ENCODE results near the gene NINJ2.

NINJ2 gene

GRCh38 chr12:597926-598568, 65.2 kb downstream of the NINJ2 start:
- TF ChIP-seq TAF1 (IDR thresholded peaks at IDR 0.05; ENCODE audit: low read depth): no peak
- TF ChIP-seq RAD21 (IDR thresholded peaks at IDR 0.05; ENCODE audit: low read depth): peak; percentile 39; the same call in 1 of the 2 replicates
- peak; percentile 46; the same call in 1 of the 2 replicates for TF ChIP-seq TCF12 (IDR thresholded peaks at IDR 0.05; ENCODE audit: low read depth)
- 0 out of 2 replicates have a peak, but pooled peaks have one; percentile 34 for TF ChIP-seq NFIC (IDR thresholded peaks at IDR 0.05)
- TF ChIP-seq TEAD4 (IDR thresholded peaks at IDR 0.05): 0 out of 2 replicates have a peak, but pooled peaks have one; percentile 27

GRCh38 chr12:593396-594270, 69.6 kb downstream of the NINJ2 start:
- no peak for TF ChIP-seq TEAD4 (IDR thresholded peaks at IDR 0.05)

DNA sequence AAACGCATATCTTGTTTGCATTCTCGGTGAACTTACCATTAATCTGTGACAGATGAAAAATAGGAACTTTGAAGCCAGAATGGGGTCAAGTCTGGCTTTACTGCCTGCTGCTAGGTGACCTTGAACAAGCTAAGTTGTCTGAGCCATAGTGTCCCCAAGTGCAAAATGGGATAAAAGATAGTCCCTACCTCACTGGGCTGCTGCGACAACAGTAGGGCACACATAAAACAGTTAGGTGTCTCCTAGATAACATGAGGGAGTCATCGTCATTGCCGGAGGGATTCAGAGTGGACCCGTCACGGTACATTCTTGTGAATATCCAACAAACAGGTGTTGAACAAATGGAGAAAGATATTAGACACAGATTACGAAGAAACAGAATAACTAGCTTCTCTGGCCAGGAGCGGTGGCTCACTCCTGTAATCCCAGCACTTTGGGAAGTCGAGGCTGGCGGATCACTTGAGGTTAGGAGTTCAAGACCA, 71.2 kb downstream of the NINJ2 start:
- TF ChIP-seq, protein P1, sequence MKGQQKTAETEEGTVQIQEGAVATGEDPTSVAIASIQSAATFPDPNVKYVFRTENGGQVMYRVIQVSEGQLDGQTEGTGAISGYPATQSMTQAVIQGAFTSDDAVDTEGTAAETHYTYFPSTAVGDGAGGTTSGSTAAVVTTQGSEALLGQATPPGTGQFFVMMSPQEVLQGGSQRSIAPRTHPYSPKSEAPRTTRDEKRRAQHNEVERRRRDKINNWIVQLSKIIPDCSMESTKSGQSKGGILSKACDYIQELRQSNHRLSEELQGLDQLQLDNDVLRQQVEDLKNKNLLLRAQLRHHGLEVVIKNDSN (IDR thresholded peaks at IDR 0.05): no peak
- TF ChIP-seq TEAD4 (IDR thresholded peaks at IDR 0.05): no peak
- TF ChIP-seq NFIC (IDR thresholded peaks at IDR 0.05): no peak
- no peak for TF ChIP-seq FOXM1 (IDR thresholded peaks at IDR 0.05; ENCODE audit: borderline replicate concordance, low read depth)
- no peak for TF ChIP-seq REST (IDR thresholded peaks at IDR 0.05; ENCODE audit: low read depth)
- no peak for TF ChIP-seq CEBPB (IDR thresholded peaks at IDR 0.05)
- no peak for TF ChIP-seq TCF12 (IDR thresholded peaks at IDR 0.05; ENCODE audit: low read depth)
- TF ChIP-seq RAD21 (IDR thresholded peaks at IDR 0.05; ENCODE audit: low read depth): no peak
- no peak for TF ChIP-seq CREB1 (IDR thresholded peaks at IDR 0.05; ENCODE audit: low read depth)
- TF ChIP-seq TAF1 (IDR thresholded peaks at IDR 0.05; ENCODE audit: low read depth): no peak
- TF ChIP-seq EP300 (IDR thresholded peaks at IDR 0.05; ENCODE audit: borderline replicate concordance): no peak
- TF ChIP-seq YY1 (IDR thresholded peaks at IDR 0.05; ENCODE audit: low read depth): no peak

DNA sequence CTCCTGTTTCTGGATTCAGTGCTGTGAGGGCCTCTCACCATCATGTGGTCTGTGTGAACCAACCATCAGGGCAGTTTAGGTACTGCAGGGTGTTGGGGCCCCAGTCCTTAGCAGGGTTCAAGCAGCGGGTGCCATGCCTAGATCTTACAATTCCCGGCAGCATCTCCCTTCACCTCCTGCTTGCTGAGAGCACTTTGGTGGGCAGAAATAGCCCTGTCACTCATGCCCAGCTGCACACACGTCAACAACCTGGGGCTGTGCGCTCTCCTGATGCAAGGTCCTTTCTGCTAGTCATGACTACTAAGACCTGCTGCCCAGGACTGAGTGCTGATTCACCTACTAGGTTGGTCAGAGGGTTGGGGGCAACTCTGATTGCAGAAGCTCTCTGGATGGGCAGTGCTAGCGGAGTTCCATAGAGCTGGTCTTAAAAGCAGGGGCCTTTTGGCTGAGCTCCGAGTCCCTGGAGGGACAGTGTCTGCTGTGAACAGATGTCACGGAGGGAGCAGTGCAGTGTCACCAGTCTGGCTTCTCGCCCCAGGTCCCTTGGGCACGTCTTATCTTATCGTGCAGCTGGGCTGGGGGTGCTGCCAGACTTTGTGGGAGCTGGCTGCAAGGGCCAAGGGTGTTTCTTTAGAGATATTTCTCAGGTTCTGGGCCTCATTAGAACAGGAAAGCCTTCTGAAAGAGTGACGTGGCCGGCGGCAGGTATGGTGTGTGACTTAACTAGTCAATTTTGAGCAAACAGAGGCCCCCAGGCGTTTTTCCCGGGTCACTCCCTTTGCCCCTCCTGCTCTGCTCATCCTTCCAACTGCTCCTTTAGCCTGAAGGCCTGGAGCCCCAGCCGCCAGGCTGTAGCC, 71.8 kb downstream of the NINJ2 start:
- no peak for TF ChIP-seq YY1 (IDR thresholded peaks at IDR 0.05; ENCODE audit: low read depth)
- no peak for TF ChIP-seq REST (IDR thresholded peaks at IDR 0.05; ENCODE audit: low read depth)
- no peak for TF ChIP-seq ZBTB7A (IDR thresholded peaks at IDR 0.05; ENCODE audit: low read depth)
- no peak for TF ChIP-seq TEAD4 (IDR thresholded peaks at IDR 0.05)
- no peak for TF ChIP-seq NFIC (IDR thresholded peaks at IDR 0.05)
- no peak for TF ChIP-seq RAD21 (IDR thresholded peaks at IDR 0.05; ENCODE audit: low read depth)

DNA sequence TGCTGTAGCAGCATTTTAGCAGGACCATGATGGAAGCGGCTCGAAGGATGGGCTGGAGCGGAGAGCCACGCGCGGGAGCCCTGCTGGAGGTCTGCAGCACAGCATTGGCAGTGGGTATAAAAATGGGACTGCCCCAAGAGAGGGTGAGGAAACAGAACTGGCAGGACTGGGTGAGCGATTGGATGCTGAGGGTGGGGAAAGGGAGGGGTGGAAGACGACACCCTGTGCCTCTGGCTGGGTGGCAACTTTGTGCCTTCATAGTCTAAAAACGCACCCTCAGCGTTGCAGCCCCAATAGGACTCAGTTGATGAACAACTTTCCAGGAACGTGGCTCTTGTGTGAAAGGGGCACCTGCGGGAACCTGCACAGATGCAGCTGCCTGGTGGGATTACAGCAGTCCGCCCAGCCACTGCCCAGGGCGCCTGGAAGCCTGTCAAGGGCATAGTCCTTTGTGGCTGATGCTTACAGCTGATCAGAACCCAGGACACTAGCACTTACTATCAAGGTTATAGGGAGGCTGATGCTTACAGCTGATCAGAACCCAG, 73.0 kb downstream of the NINJ2 start:
- TF ChIP-seq RAD21 (IDR thresholded peaks at IDR 0.05; ENCODE audit: low read depth): no peak
- no peak for TF ChIP-seq TEAD4 (IDR thresholded peaks at IDR 0.05)
- no peak for TF ChIP-seq NFIC (IDR thresholded peaks at IDR 0.05)
- TF ChIP-seq, protein P1 (IDR thresholded peaks at IDR 0.05): no peak
- TF ChIP-seq EP300 (IDR thresholded peaks at IDR 0.05; ENCODE audit: borderline replicate concordance): no peak

DNA sequence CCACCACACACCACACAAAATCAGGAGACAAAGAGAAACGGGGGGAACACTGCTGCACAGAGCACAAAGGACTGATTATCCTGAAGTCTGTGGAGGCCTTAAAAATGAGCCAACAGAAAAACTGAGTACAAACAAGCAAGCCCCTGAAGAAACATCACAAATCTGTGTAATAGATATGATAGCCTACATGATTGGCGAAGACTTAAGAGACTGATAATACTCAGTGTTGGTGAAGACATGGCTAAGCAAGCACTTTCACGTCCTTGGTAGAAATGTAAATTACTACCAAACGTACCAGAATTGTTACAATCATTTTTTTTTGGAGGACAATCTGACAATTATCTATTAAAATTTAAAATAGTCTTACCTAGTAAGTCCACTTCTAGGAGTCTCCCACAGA, 74.6 kb downstream of the NINJ2 start:
- TF ChIP-seq REST (IDR thresholded peaks at IDR 0.05; ENCODE audit: low read depth) (no peak), TAF1 (IDR thresholded peaks at IDR 0.05; ENCODE audit: low read depth) (no peak), CEBPB (IDR thresholded peaks at IDR 0.05) (no peak), FOXM1 (IDR thresholded peaks at IDR 0.05; ENCODE audit: borderline replicate concordance, low read depth) (no peak), TCF12 (IDR thresholded peaks at IDR 0.05; ENCODE audit: low read depth) (no peak), MAX (IDR thresholded peaks at IDR 0.05) (no peak), CREB1 (IDR thresholded peaks at IDR 0.05; ENCODE audit: low read depth) (no peak), RAD21 (IDR thresholded peaks at IDR 0.05; ENCODE audit: low read depth) (no peak), YY1 (IDR thresholded peaks at IDR 0.05; ENCODE audit: low read depth) (no peak)
- TF ChIP-seq, protein P1 (IDR thresholded peaks at IDR 0.05): no peak

Measured in Ishikawa (cell line).